Measurements from ENCODE around the gene KLC3.

Gene KLC3

DNA sequence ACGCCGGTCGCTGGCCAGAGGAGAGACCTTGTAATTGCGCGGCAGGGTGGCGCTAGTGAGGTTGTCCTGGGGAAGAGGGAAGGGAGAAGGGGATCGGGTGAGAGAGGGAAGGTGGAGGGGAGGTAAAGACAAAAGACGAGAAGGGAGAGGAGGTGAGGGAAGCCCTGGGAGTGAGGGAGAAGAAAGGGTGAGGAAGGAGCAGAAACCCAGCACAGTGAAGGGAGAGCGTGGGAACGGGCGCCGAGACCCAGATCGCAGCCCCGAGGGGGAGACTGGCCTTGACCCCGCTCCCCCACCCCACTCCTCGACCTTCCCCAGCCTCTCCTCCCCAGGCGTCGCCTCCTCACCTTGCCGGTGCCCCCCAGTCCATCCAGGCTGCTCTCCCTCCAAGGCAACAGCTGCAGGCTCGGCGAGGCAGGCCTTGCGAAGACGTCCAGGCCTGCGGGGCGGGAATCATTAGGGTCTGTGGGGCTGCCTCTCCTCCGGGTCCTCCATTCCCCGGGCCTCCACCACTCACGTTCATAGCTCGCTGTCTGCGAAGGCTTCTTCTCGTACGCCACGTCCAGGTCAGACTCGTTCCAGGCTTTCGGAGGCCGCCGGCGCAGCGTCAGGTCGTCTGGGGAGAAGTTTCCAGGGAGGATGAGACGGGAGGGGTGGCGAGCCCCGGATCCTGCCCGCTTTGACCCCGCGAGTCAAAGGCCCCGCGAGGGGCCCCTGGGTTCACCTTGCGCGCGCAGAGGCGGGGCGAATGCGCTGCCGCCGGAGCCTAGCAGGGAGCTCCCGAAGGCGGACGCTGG, 55.5 kb downstream of the KLC3 start:
- TF ChIP-seq EZH2phosphoT487 (IDR thresholded peaks at IDR 0.05; ENCODE audit: borderline replicate concordance, low read length) = no peak
- TF ChIP-seq, protein P1, sequence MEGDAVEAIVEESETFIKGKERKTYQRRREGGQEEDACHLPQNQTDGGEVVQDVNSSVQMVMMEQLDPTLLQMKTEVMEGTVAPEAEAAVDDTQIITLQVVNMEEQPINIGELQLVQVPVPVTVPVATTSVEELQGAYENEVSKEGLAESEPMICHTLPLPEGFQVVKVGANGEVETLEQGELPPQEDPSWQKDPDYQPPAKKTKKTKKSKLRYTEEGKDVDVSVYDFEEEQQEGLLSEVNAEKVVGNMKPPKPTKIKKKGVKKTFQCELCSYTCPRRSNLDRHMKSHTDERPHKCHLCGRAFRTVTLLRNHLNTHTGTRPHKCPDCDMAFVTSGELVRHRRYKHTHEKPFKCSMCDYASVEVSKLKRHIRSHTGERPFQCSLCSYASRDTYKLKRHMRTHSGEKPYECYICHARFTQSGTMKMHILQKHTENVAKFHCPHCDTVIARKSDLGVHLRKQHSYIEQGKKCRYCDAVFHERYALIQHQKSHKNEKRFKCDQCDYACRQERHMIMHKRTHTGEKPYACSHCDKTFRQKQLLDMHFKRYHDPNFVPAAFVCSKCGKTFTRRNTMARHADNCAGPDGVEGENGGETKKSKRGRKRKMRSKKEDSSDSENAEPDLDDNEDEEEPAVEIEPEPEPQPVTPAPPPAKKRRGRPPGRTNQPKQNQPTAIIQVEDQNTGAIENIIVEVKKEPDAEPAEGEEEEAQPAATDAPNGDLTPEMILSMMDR (IDR thresholded peaks at IDR 0.05; ENCODE audit: low read depth, low read length, poor library complexity, severe bottlenecking) = no peak
- Histone ChIP-seq H4K20me1 (ENCODE audit: control insufficient read depth, insufficient read depth, low read depth, low read length) (no peaks in the 10 kb centered on the region), H3K9me2 (replicated peaks; ENCODE audit: control insufficient read depth, low read length) (no peaks in the 10 kb centered on the region), H3K4me3 (ENCODE audit: low read length) (no peak overlapping the region), H3K4me2 (ENCODE audit: low read length) (no peak overlapping the region), H3K27me3 (ENCODE audit: control insufficient read depth, low read length) (no peaks in the 10 kb centered on the region), H3K36me3 (ENCODE audit: control insufficient read depth, low read length) (no peaks in the 10 kb centered on the region), H3K79me2 (ENCODE audit: control insufficient read depth, low read length) (no peaks in the 10 kb centered on the region), H3K4me1 (ENCODE audit: control insufficient read depth, low read length) (peaks cover 7% of the 10 kb centered on the region), H3F3A (ENCODE audit: control insufficient read depth, insufficient read depth) (no peaks in the 10 kb centered on the region; the same call in 1 of the 2 replicates), H3K27ac (ENCODE audit: low read depth, low read length) (no peak overlapping the region), H3K9me3 (ENCODE audit: control insufficient read depth, insufficient read depth, low read length) (no peaks in the 10 kb centered on the region)

DNA sequence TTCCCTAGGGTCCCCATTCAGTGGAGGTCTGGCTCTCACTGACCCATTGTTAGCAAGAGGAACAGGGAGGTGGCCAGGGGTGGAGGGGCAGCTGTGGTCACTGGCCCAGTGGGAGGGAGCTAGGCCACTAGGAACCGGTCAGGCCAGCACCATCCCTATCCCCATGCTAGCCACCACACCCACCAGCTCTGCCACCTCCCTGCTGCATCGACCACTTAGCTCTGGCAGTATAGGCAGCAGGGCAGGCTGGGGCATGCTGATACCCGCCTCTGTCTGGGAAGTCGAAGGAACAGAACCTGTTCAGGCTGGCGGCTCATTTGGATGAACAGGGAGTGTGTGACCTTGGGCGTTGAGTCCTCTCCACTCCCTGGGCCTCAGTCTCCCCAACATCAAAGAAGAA, 59.6 kb downstream of the KLC3 start:
- peaks cover 12% of the 10 kb centered on the region; the same call in 1 of the 2 replicates for H3F3A ChIP-seq (ENCODE audit: control insufficient read depth, insufficient read depth)
- H3K4me1 ChIP-seq (ENCODE audit: control insufficient read depth, low read length) = peaks cover 35% of the 10 kb centered on the region
- no peak overlapping the region for H3K27ac ChIP-seq (ENCODE audit: low read depth, low read length)
- no peak overlapping the region for H3K4me3 ChIP-seq (ENCODE audit: low read length)
- no peak overlapping the region for H3K4me2 ChIP-seq (ENCODE audit: low read length)
- no peaks in the 10 kb centered on the region for H3K36me3 ChIP-seq (ENCODE audit: control insufficient read depth, low read length)
- H4K20me1 ChIP-seq (ENCODE audit: control insufficient read depth, insufficient read depth, low read depth, low read length) = no peaks in the 10 kb centered on the region
- H3K9me2 ChIP-seq (replicated peaks; ENCODE audit: control insufficient read depth, low read length) = no peaks in the 10 kb centered on the region
- H3K79me2 ChIP-seq (ENCODE audit: control insufficient read depth, low read length) = no peaks in the 10 kb centered on the region
- H3K9me3 ChIP-seq (ENCODE audit: control insufficient read depth, insufficient read depth, low read length) = no peaks in the 10 kb centered on the region
- H3K27me3 ChIP-seq (ENCODE audit: control insufficient read depth, low read length) = peaks cover 12% of the 10 kb centered on the region
- no peak for TF ChIP-seq EZH2phosphoT487 (IDR thresholded peaks at IDR 0.05; ENCODE audit: borderline replicate concordance, low read length)
- TF ChIP-seq, protein P1 (IDR thresholded peaks at IDR 0.05; ENCODE audit: low read depth, low read length, poor library complexity, severe bottlenecking) = no peak
